Measurements from ENCODE around the gene GRB10. TPM values are rescaled to one million over a fixed set of nuclear protein-coding genes. Genes with fewer than 3 reads are reported as not detected.

Gene GRB10
- total and polyA plus RNA-seq, 4 experiments from 2014 or later = 0.83 to 7.7 (median 5.0) TPM

DNA sequence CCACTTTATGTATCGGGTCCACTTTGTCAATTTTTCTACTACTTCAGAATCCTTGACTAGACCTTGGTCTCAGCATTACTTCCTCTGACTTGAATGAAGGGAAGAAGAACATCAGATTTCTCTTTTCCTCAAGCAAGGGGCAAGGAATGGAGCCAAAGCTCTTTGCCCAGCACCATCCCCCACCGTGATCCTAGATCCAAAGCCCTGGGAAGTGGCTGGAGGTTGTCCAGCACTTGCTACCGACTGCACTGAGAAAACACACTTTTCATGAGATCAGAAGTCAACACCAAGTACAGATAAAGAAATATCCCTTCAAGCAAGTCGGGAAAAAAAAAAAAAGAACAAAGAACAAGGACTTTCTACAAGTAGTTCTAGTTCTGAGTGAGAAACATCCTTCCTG lies 115.4 kb downstream of the GRB10 start:
- Mint-ChIP-seq H3K36me3 (no peaks in the 10 kb centered on the region), H3K9me3 (peaks cover 0 to 1% (median 0%) of the 10 kb centered on the region in 8 donors), H3K4me3 (no peak overlapping the region), H3K27me3 (no peaks in the 10 kb centered on the region), H3K4me1 (peaks cover 22 to 32% (median 28%) of the 10 kb centered on the region in 4 donors), H3K27ac (peak overlapping the region in 2 of 7 donors; percentile 5 to 7)
- H3K4me3 ChIP-seq (ENCODE audit: low read length in 2 of 2) = no peak overlapping the region
- H3K9me3 ChIP-seq (ENCODE audit: control insufficient read depth in 1 of 2, low read length in 2 of 2) = no peaks in the 10 kb centered on the region
- no peak for DNase-seq
- ChIA-PET CTCF (ENCODE audit: partially characterized antibody) (interaction anchor here (0.7 to 2.0 kb wide), 5 partner anchors 8 to 633 kb away, joined by 3 to 5 read pairs (median 4); no protein-coding TSS in a partner anchor), POLR2A (ENCODE audit: partially characterized antibody) (no interaction called here)
- H3K4me1 ChIP-seq (ENCODE audit: insufficient read depth, low read length) = peaks cover 31% of the 10 kb centered on the region
- intact Hi-C loops (cut with micrococcal nuclease) = no loop called here
- H3K27me3 ChIP-seq (ENCODE audit: insufficient read depth, low read length) = no peaks in the 10 kb centered on the region
- no peaks in the 10 kb centered on the region for H3K36me3 ChIP-seq (ENCODE audit: insufficient read depth, low read length)
- H3K27ac ChIP-seq (ENCODE audit: low read depth, low read length) = no peak overlapping the region

DNA sequence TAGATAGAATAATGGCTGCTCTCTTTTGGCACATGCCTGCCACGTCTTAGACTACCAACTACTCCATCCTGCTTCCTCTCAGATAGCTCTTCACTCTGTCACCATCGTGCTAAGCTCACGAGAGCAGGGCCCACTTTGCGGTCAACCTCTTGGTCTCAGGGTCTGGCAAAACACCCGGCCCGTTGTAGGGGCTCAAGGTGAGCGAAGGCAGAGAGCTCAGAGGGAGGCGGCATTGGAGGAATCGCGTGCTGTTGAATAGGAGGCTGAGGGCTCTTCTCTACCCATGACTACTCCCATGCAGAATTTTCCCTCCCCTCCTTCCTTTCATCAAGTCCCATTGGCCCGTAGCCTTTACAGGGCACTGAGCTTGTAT lies 116.6 kb downstream of the GRB10 start:
- H3K27me3 Mint-ChIP-seq = no peaks in the 10 kb centered on the region
- H3K27ac ChIP-seq (ENCODE audit: low read depth, low read length) = no peak overlapping the region
- H3K27ac Mint-ChIP-seq = no peak overlapping the region

DNA sequence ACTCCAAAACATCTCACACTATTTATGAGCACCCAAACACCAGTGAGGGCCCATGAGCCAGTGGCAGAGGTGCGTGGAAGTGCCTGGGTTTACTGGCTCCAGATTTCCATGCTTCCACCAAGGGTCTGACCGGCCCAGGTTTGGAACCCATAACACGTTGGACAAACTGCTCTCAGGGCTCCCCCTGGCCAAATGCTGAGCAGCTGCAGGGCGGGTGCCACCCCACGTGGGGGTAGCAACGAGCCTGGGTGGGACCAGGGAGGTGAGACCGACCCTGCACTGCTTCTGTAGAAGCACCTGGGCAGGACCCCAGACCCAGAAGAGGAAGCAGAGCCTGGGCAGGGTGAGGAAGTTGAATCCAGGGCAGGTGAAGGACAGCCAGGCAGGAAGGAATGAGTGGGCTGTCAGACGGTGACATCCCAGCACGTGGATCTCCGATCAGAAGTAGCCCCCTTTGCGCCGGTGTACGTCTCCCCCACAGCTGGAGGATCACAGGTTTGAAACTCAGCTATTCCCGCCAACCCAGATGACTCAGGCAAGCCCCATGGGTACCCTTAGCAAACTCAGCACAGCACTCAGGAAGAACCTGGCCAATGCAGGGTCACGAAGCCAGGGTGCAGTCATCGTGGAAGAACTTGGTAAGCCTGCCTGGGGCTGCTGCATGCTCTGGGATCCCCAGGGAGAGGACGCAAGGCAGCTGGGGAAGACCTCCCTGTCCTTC lies 117.1 kb downstream of the GRB10 start:
- peak overlapping the region in 1 of 8 donors; percentile 23 for H3K4me3 Mint-ChIP-seq
- POLR2A ChIA-PET (ENCODE audit: partially characterized antibody) = no interaction called here
- peak overlapping the region in 3 of 7 donors; percentile 42 to 81 (median 58) for H3K27ac Mint-ChIP-seq
- no peak for DNase-seq
- no peak overlapping the region for H3K27ac ChIP-seq (ENCODE audit: low read depth, low read length)
- H3K4me1 Mint-ChIP-seq = peaks cover 35 to 50% (median 44%) of the 10 kb centered on the region in 4 donors
- no peaks in the 10 kb centered on the region for H3K27me3 ChIP-seq (ENCODE audit: insufficient read depth, low read length)
- no peaks in the 10 kb centered on the region for H3K36me3 Mint-ChIP-seq
- H3K9me3 Mint-ChIP-seq = peaks cover 0 to 3% (median 0%) of the 10 kb centered on the region in 8 donors
- no peaks in the 10 kb centered on the region for H3K9me3 ChIP-seq (ENCODE audit: control insufficient read depth in 1 of 2, low read length in 2 of 2)
- intact Hi-C loops (cut with micrococcal nuclease) = no loop called here
- no peaks in the 10 kb centered on the region for H3K27me3 Mint-ChIP-seq
- CTCF ChIA-PET (ENCODE audit: partially characterized antibody) = interaction anchor here (1.0 to 2.0 kb wide), 3 partner anchors 10 to 197 kb away, joined by 4 to 5 read pairs (median 4); no protein-coding TSS in a partner anchor
- peaks cover 49% of the 10 kb centered on the region for H3K4me1 ChIP-seq (ENCODE audit: insufficient read depth, low read length)
- no peak overlapping the region for H3K4me3 ChIP-seq (ENCODE audit: low read length in 2 of 2)
- no peaks in the 10 kb centered on the region for H3K36me3 ChIP-seq (ENCODE audit: insufficient read depth, low read length)

More for the DNA sequence above, 116.6 kb downstream of the GRB10 start:
- intact Hi-C loops (cut with micrococcal nuclease) = no loop called here
- H3K4me1 Mint-ChIP-seq = peaks cover 31 to 44% (median 39%) of the 10 kb centered on the region in 4 donors
- no peak overlapping the region for H3K4me3 Mint-ChIP-seq
- CTCF ChIA-PET (ENCODE audit: partially characterized antibody) = interaction anchor here (1.0 to 2.0 kb wide), 3 partner anchors 10 to 198 kb away, joined by 4 to 5 read pairs (median 4); no protein-coding TSS in a partner anchor
- no peaks in the 10 kb centered on the region for H3K27me3 ChIP-seq (ENCODE audit: insufficient read depth, low read length)
- H3K9me3 ChIP-seq (ENCODE audit: control insufficient read depth in 1 of 2, low read length in 2 of 2) = no peaks in the 10 kb centered on the region
- no peak for DNase-seq
- no peaks in the 10 kb centered on the region for H3K36me3 Mint-ChIP-seq
- POLR2A ChIA-PET (ENCODE audit: partially characterized antibody) = no interaction called here
- H3K9me3 Mint-ChIP-seq = peaks cover 0 to 3% (median 0%) of the 10 kb centered on the region in 8 donors
- H3K4me1 ChIP-seq (ENCODE audit: insufficient read depth, low read length) = peaks cover 43% of the 10 kb centered on the region
- no peaks in the 10 kb centered on the region for H3K36me3 ChIP-seq (ENCODE audit: insufficient read depth, low read length)
- no peak overlapping the region for H3K4me3 ChIP-seq (ENCODE audit: low read length in 2 of 2)

DNA sequence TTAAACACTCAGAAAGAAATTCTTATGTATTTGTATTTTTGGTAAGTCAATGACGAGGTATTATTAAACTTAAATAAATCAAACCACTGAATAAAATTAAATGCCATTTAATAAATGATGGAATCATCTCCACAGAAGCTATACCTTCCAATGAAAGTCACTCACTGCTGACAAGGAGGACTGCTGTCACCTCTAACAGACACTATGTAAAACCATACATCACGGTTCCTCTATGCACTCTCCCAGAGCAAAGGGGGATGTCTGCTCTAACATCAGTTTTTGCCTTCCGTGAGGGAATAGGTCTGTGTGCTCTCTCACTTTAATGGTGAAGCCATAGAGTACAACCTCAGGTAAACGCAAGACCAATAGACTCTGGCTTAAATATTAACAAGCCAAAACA lies 117.8 kb downstream of the GRB10 start:
- Mint-ChIP-seq H3K36me3 (no peaks in the 10 kb centered on the region), H3K9me3 (peaks cover 0 to 4% (median 0%) of the 10 kb centered on the region in 8 donors), H3K4me3 (peak overlapping the region in 3 of 8 donors; percentile 23 to 40 (median 24)), H3K4me1 (peaks cover 41 to 56% (median 50%) of the 10 kb centered on the region in 4 donors), H3K27ac (peak overlapping the region in 5 of 7 donors; percentile 22 to 72 (median 58)), H3K27me3 (no peaks in the 10 kb centered on the region)
- Histone ChIP-seq H3K4me3 (ENCODE audit: low read length in 2 of 2) (no peak overlapping the region), H3K27me3 (ENCODE audit: insufficient read depth, low read length) (no peaks in the 10 kb centered on the region), H3K4me1 (ENCODE audit: insufficient read depth, low read length) (peaks cover 55% of the 10 kb centered on the region), H3K9me3 (ENCODE audit: control insufficient read depth in 1 of 2, low read length in 2 of 2) (no peaks in the 10 kb centered on the region), H3K36me3 (ENCODE audit: insufficient read depth, low read length) (no peaks in the 10 kb centered on the region), H3K27ac (ENCODE audit: low read depth, low read length) (no peak overlapping the region)
- no peak for DNase-seq
- ChIA-PET CTCF (ENCODE audit: partially characterized antibody) (interaction anchor here (0.6 to 3.8 kb wide), 4 partner anchors 13 to 69 kb away, joined by 3 to 25 read pairs (median 3); no protein-coding TSS in a partner anchor), POLR2A (ENCODE audit: partially characterized antibody) (no interaction called here)
- intact Hi-C loops (cut with micrococcal nuclease) = loop anchor here (5.0 kb wide), 1 partner anchor 53 kb away; no protein-coding TSS in a partner anchor

DNA sequence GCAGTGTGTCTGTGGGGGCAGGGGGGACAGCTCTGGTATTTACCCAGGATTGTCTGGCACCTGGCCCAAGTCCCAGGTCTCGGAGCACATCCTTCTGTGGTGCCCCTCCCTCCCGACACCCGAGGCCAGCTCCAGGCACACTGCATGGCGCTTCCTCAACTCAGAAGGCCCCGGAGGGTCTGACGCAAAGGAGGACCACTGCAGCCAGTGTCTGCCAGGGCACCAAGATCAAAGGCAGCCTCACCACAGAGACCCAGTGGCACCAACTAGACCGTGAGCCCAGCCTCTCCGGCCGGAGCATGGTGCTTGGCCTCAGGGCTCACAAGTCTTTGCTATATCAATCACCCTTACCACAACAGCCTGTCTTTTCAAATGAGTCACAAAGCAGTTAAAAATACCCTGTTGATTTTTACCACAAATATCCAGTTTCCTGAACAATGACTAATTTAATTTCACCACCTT lies 118.2 kb downstream of the GRB10 start:
- intact Hi-C loops (cut with micrococcal nuclease) = loop anchor here (5.0 kb wide), 1 partner anchor 52 kb away; no protein-coding TSS in a partner anchor
- Histone ChIP-seq H3K4me3 (ENCODE audit: low read length in 2 of 2) (no peak overlapping the region), H3K9me3 (ENCODE audit: control insufficient read depth in 1 of 2, low read length in 2 of 2) (no peaks in the 10 kb centered on the region), H3K27me3 (ENCODE audit: insufficient read depth, low read length) (no peaks in the 10 kb centered on the region), H3K4me1 (ENCODE audit: insufficient read depth, low read length) (peaks cover 60% of the 10 kb centered on the region), H3K36me3 (ENCODE audit: insufficient read depth, low read length) (no peaks in the 10 kb centered on the region), H3K27ac (ENCODE audit: low read depth, low read length) (no peak overlapping the region)
- peaks cover 0 to 4% (median 0%) of the 10 kb centered on the region in 8 donors for H3K9me3 Mint-ChIP-seq
- H3K4me3 Mint-ChIP-seq = peak overlapping the region in 4 of 8 donors; percentile 23 to 36 (median 25)
- H3K4me1 Mint-ChIP-seq = peaks cover 46 to 60% (median 54%) of the 10 kb centered on the region in 4 donors
- H3K27me3 Mint-ChIP-seq = no peaks in the 10 kb centered on the region
- CTCF ChIA-PET (ENCODE audit: partially characterized antibody) = interaction anchor here (0.6 to 3.8 kb wide), 4 partner anchors 14 to 69 kb away, joined by 3 to 25 read pairs (median 3); no protein-coding TSS in a partner anchor
- H3K27ac Mint-ChIP-seq = peak overlapping the region in 6 of 7 donors; percentile 7 to 72 (median 47)
- no peaks in the 10 kb centered on the region for H3K36me3 Mint-ChIP-seq
- POLR2A ChIA-PET (ENCODE audit: partially characterized antibody) = no interaction called here
- no peak for DNase-seq

DNA sequence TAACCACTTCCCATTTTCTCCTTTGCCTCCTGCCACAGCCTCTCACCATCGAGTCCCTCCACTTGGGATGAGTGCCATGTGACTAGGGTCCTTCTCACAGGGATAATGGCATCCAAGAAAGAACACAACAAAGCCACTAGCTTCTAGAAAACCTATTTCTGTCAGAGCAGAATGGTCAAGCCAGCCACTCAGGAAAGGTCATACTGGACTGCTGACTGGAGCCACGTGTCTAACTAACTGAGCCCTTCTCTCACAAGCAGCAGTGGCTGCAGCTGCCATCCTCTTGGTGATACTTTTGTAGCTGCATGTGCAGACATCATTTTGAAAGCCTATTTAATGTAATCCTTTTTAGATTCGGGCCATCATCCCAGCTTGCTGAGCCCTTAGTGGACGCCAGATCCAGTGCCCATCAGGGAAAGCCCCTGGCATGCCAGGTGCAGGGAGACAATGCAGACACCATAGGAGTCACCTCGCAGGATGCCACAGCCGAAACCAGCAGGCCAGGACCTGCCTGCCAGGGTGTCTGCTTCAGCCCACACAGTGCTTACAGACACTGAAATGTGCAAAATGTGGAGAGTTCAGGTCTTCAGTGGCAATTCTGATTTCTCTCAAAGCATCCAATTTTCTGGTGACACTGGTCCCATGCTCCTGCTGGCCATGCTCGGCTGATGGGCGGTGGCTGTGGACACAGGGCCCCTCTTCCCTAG lies 119.1 kb downstream of the GRB10 start:
- intact Hi-C loops (cut with micrococcal nuclease) = loop anchor here (5.0 kb wide), 1 partner anchor 51 kb away; no protein-coding TSS in a partner anchor
- no peaks in the 10 kb centered on the region for H3K36me3 ChIP-seq (ENCODE audit: insufficient read depth, low read length)
- CTCF ChIA-PET (ENCODE audit: partially characterized antibody) = interaction anchor here (1.5 to 4.2 kb wide), 4 partner anchors 15 to 195 kb away, joined by 3 to 31 read pairs (median 15); no protein-coding TSS in a partner anchor
- no peak overlapping the region for H3K4me3 ChIP-seq (ENCODE audit: low read length in 2 of 2)
- no peak for DNase-seq
- Mint-ChIP-seq H3K4me1 (peaks cover 47 to 70% (median 55%) of the 10 kb centered on the region in 4 donors), H3K9me3 (peaks cover 0 to 4% (median 0%) of the 10 kb centered on the region in 8 donors), H3K27me3 (no peaks in the 10 kb centered on the region), H3K36me3 (no peaks in the 10 kb centered on the region), H3K4me3 (peak overlapping the region in 7 of 8 donors; percentile 18 to 95 (median 57)), H3K27ac (peak overlapping the region in 6 of 7 donors; percentile 55 to 95 (median 85))
- no peaks in the 10 kb centered on the region for H3K9me3 ChIP-seq (ENCODE audit: control insufficient read depth in 1 of 2, low read length in 2 of 2)
- POLR2A ChIA-PET (ENCODE audit: partially characterized antibody) = interaction anchor here (1.0 kb wide), 1 partner anchor 48 kb away, joined by 3 read pairs; no protein-coding TSS in a partner anchor
- no peaks in the 10 kb centered on the region for H3K27me3 ChIP-seq (ENCODE audit: insufficient read depth, low read length)
- no peak overlapping the region for H3K27ac ChIP-seq (ENCODE audit: low read depth, low read length)
- peaks cover 62% of the 10 kb centered on the region for H3K4me1 ChIP-seq (ENCODE audit: insufficient read depth, low read length)
